Endothelial cell of umbilical vein (primary cell): ENCODE results near the gene HERC6.

ENCODE experiments used
- EZH2 ChIP-seq: IDR thresholded peaks from 2 replicates; pipeline ENCODE4 v1.6.1; 2012; ENCODE audit warnings: borderline replicate concordance, low read depth, mild to moderate bottlenecking, moderate library complexity, low read length, inconsistent platforms; ENCODE audit not compliant: severe bottlenecking
- FOS ChIP-seq: IDR thresholded peaks from 2 replicates; pipeline ENCODE4 v1.6.1; 2011; ENCODE audit warnings: mild to moderate bottlenecking, low read length, moderate library complexity, borderline replicate concordance; ENCODE audit not compliant: insufficient read depth
- JUN ChIP-seq: IDR thresholded peaks from 2 replicates; pipeline ENCODE4 v1.6.1; 2011; ENCODE audit warnings: borderline replicate concordance, low read depth; ENCODE audit not compliant: insufficient read length, insufficient read depth
- POLR2A ChIP-seq: IDR thresholded peaks from 2 replicates; pipeline ENCODE4 v1.6.1; 2012; ENCODE audit warnings: low read depth, mild to moderate bottlenecking, control low read depth, low read length
- POLR2AphosphoS5 ChIP-seq: IDR thresholded peaks from 2 replicates; pipeline ENCODE4 v1.6.1; 2012; ENCODE audit warnings: low read depth, mild to moderate bottlenecking, control low read depth, low read length, moderate library complexity; ENCODE audit not compliant: insufficient read depth
- TF ChIP-seq, protein P1 (sequence below): IDR thresholded peaks from 2 replicates; pipeline ENCODE4 v1.6.1; 2011; ENCODE audit not compliant: insufficient read depth, insufficient read length
- TF ChIP-seq, protein P2 (sequence below), 2 donors: IDR thresholded peaks; 1 replicate in 1 of 2; 2 replicates in 1 of 2; pipeline ENCODE4 v1.5.1; 2011; ENCODE audit warnings: low read length in 2 of 2, mild to moderate bottlenecking in 2 of 2, moderate library complexity in 2 of 2, control low read depth in 1 of 2, inconsistent platforms in 1 of 2, low read depth in 1 of 2; ENCODE audit not compliant: insufficient read depth in 1 of 2; ENCODE audit errors: extremely low read depth in 1 of 2

- TF ChIP-seq POLR2A: no peak
- no peak for TF ChIP-seq EZH2
- TF ChIP-seq, protein P1, sequence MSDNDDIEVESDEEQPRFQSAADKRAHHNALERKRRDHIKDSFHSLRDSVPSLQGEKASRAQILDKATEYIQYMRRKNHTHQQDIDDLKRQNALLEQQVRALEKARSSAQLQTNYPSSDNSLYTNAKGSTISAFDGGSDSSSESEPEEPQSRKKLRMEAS: no peak
- TF ChIP-seq, protein P2, sequence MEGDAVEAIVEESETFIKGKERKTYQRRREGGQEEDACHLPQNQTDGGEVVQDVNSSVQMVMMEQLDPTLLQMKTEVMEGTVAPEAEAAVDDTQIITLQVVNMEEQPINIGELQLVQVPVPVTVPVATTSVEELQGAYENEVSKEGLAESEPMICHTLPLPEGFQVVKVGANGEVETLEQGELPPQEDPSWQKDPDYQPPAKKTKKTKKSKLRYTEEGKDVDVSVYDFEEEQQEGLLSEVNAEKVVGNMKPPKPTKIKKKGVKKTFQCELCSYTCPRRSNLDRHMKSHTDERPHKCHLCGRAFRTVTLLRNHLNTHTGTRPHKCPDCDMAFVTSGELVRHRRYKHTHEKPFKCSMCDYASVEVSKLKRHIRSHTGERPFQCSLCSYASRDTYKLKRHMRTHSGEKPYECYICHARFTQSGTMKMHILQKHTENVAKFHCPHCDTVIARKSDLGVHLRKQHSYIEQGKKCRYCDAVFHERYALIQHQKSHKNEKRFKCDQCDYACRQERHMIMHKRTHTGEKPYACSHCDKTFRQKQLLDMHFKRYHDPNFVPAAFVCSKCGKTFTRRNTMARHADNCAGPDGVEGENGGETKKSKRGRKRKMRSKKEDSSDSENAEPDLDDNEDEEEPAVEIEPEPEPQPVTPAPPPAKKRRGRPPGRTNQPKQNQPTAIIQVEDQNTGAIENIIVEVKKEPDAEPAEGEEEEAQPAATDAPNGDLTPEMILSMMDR (IDR thresholded peaks at IDR 0.05; ENCODE audit: extremely low read depth in 1 of 2, insufficient read depth in 1 of 2, low read depth in 1 of 2, low read length in 2 of 2): no peak
- TF ChIP-seq FOS: no peak
- TF ChIP-seq JUN: no peak
- no peak for TF ChIP-seq POLR2AphosphoS5
These were observed 44.8 kb upstream of the HERC6 start for GRCh38 chr4:88333741-88334405.
